HL-60 (cell line): ENCODE results near the gene SGMS2.
"Not testable (repeated sequence)": the region's sequence is repeated elsewhere in the genome, so short reads cannot be mapped to it uniquely, and the experiment has no call there.

Source experiments
- CTCF ChIP-seq: IDR thresholded peaks from one replicate; pipeline ENCODE4 v1.5.1; 2011; ENCODE audit warnings: low read length, control low read depth, inconsistent platforms; ENCODE audit not compliant: insufficient read depth
- GABPA ChIP-seq: IDR thresholded peaks from 2 replicates; pipeline ENCODE4 v1.6.1; 2012; ENCODE audit warnings: low read depth
- POLR2AphosphoS5 ChIP-seq: IDR thresholded peaks from 2 replicates; pipeline ENCODE4 v1.6.1; 2012; ENCODE audit warnings: low read depth

DNA sequence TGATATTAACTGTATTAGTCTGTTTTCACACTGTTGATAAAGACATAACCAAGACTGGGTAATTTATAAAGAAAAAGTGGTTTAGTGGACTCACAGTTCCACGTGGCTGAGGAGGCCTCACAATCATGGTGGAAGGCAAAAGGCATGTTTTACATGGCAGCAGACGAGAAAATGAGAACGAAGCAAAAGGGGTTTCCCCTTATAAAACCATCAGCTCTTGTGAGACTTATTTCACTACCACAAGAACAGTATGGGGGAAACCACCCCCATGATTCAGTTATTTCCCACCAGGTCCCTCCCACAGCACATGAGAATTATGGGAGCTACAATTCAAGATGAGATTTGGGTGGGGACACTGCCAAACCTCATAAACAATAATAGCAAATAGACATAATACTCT lies 80.3 kb downstream of the SGMS2 start:
- not testable (repeated sequence) for TF ChIP-seq CTCF, POLR2AphosphoS5, GABPA
